Kidney (tissue), 14 donors: ENCODE measurements around the gene STIP1. TPM values are rescaled to one million over a fixed set of nuclear protein-coding genes. Genes with fewer than 3 reads are reported as not detected.

Source experiments
- DNase-seq, 5 donors: peaks; one replicate each; pipeline ENCODE4 v3.0.0-alpha.2; 2013 to 2020
- FAIRE-seq: peaks from 2 replicates; lab custom pipeline; 2012; peaks lifted over from hg19 to GRCh38; lab: Jason Lieb, UNC
- H3K27ac ChIP-seq, 2 donors: one replicate each; pipeline ENCODE4 v1.7.0; 2013; ENCODE audit warnings: low read depth in 2 of 2, low read length in 2 of 2, inconsistent platforms in 1 of 2
- H3K27me3 ChIP-seq: one replicate; pipeline ENCODE4 v1.7.1; 2013; ENCODE audit warnings: low read length, inconsistent platforms; ENCODE audit not compliant: control insufficient read depth, insufficient read depth
- H3K36me3 ChIP-seq, 3 donors: one replicate each; pipeline versions ENCODE4 v1.7.0 to v1.7.1; 2013; ENCODE audit warnings: low read length in 3 of 3, control low read depth in 1 of 3, inconsistent platforms in 1 of 3; ENCODE audit not compliant: insufficient read depth in 3 of 3, control insufficient read depth in 2 of 3
- H3K4me1 ChIP-seq, 3 donors: one replicate each; pipeline versions ENCODE4 v1.7.0 to v1.7.1; 2013; ENCODE audit warnings: low read length in 3 of 3, inconsistent platforms in 1 of 3, low read depth in 1 of 3; ENCODE audit not compliant: control insufficient read depth in 2 of 3, insufficient read depth in 2 of 3
- H3K4me3 ChIP-seq, 3 donors: one replicate each; pipeline versions ENCODE4 v1.7.0 to v1.8.1; 2013; ENCODE audit warnings: low read length in 3 of 3, control low read depth in 1 of 3, inconsistent platforms in 1 of 3
- H3K9ac ChIP-seq, 3 donors: one replicate each; pipeline versions ENCODE4 v1.7.0 to v1.7.1; 2013; ENCODE audit warnings: low read length in 3 of 3, control low read depth in 1 of 3, inconsistent platforms in 1 of 3
- H3K9me3 ChIP-seq, 3 donors: one replicate each; pipeline versions ENCODE4 v1.7.0 to v1.7.1; 2013; ENCODE audit warnings: low read length in 3 of 3, control low read depth in 1 of 3, inconsistent platforms in 1 of 3; ENCODE audit not compliant: control insufficient read depth in 2 of 3, insufficient read depth in 1 of 3
- CTCF ChIP-seq: IDR thresholded peaks from 3 replicates; pipeline ENCODE4 v1.5.1; 2012; ENCODE audit warnings: mild to moderate bottlenecking, moderate library complexity, borderline replicate concordance; ENCODE audit not compliant: insufficient read depth; ENCODE audit errors: extremely low read depth
- intact Hi-C: fragments of 100-400 bp; cut with DNase I; formaldehyde crosslinking; loops from one replicate; pipeline ENCODE4 v1.11.1; 2022
- polyA plus RNA-seq: library from polyadenylated mRNA; stranded (reverse); fragments of 350-450 nt; fragmentation: Illumina TruSeq; extraction: RNeasy Lipid Tissue Mini Kit (QIAGEN cat#74804); gene quantifications from one replicate; pipeline ENCODE4 v1.2.3, GENCODE V29; 2014; ENCODE audit warnings: low read depth, low replicate concordance; ENCODE audit not compliant: insufficient read depth
- total RNA-seq: library from RNA; stranded (reverse); fragmentation: NEBNext Ultra II Directional; extraction: Animal tissue kit (Norgen Biotek cat#: 25700); gene quantifications from one replicate; pipeline ENCODE4 v1.2.1, GENCODE V29; 2021
- donor health status: control.
- donor health status: control.
- donor health status: control.
- donor health status: control.
- donor health status: control.
- donor health status: DM: yes; HTN: yes; CAD: no.
- donor health status: Normal renal cell carcinoma (clear cell type).

Gene STIP1
- total and polyA plus RNA-seq, 2 donors from 2014 or later, result 81.2 to 86.0 TPM

- Histone ChIP-seq H3K4me1 (peaks cover 0 to 39% (median 23%) of the 10 kb centered on the region in 3 donors), H3K27ac (peak overlapping the region; percentile 100), H3K36me3 (peaks cover 0 to 18% (median 12%) of the 10 kb centered on the region in 3 donors), H3K9ac (peak overlapping the region in 1 of 3 donors; percentile 100), H3K9me3 (no peaks in the 10 kb centered on the region), H3K27me3 (no peaks in the 10 kb centered on the region), H3K4me3 (peak overlapping the region; percentile 42 to 91 (median 53))
- FAIRE-seq (no peak), DNase-seq (peak; percentile 99 to 100 (median 100))
- intact Hi-C loops, result no loop called here
- no peak for TF ChIP-seq CTCF
These were observed 55.2 kb downstream of the STIP1 start for GRCh38 chr11:64241241-64241490.

DNA sequence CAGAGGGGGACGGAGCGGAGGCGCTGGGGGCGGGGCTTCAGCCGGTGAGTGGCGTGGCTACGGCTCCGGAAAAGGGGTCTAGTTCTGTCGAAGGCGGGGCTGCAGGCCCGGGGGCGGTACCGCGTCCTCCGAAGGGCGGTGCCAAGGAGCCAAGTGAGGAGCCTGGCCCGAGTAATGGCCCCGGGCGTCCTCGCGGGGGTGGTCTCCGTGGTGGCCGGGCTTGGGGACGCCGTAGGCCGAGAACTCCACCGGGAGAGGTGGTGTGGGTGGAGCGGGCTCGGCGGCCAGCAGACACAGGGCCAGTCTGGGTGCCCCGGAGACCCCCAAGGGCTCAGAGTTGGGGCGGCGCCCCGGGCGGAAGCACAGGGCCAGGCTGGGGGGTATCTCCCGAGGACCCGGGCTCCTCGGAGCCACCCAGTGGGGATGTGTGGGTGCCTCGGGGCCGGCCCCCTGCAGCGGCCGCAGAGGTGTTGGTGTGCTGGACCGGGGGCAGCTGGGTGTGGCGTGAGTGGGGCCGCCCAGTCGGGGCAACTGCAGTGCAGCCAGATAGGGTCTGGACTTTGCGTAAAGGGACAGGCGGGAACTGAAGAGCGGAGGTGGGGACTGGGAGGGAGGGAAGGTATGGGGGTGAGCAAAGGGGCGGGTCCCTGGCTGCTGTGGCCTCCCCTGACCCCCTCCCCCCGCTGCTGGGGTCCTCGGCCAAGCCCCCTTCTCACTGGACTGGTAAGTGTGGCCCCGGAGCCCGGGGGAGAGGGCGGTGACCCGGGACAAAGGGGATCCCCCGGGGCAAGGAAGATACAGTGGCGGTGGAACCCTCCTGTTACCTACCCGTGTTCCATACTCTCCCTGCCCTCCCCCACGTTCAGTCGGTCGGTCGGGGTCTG, 55.8 kb downstream of the STIP1 start:
- TF ChIP-seq CTCF, result peak; percentile 12
- peak overlapping the region; percentile 20 to 80 (median 69) for H3K9ac ChIP-seq
- peak in 3 of 5 donors; percentile 72 to 94 (median 92) for DNase-seq
- FAIRE-seq, result peak; percentile 72
- no peaks in the 10 kb centered on the region for H3K9me3 ChIP-seq
- peak overlapping the region; percentile 100 for H3K27ac ChIP-seq
- H3K4me3 ChIP-seq, result peak overlapping the region; percentile 48 to 91 (median 63)
- peaks cover 0 to 18% (median 12%) of the 10 kb centered on the region in 3 donors for H3K36me3 ChIP-seq
- no peaks in the 10 kb centered on the region for H3K27me3 ChIP-seq
- peaks cover 0 to 39% (median 23%) of the 10 kb centered on the region in 3 donors for H3K4me1 ChIP-seq
- intact Hi-C loops, result no loop called here

GRCh38 chr11:64243236-64243854, 57.4 kb downstream of the STIP1 start:
- no peak for TF ChIP-seq CTCF
- peaks cover 0 to 40% (median 15%) of the 10 kb centered on the region in 3 donors for H3K4me1 ChIP-seq
- intact Hi-C loops, result no loop called here
- no peaks in the 10 kb centered on the region for H3K27me3 ChIP-seq
- H3K4me3 ChIP-seq, result no peak overlapping the region
- no peaks in the 10 kb centered on the region for H3K9me3 ChIP-seq
- DNase-seq (no peak), FAIRE-seq (no peak)
- H3K9ac ChIP-seq, result peak overlapping the region in 1 of 3 donors; percentile 12
- peaks cover 0 to 10% (median 7%) of the 10 kb centered on the region in 3 donors for H3K36me3 ChIP-seq
- H3K27ac ChIP-seq, result no peak overlapping the region
